ENCODE data around the gene SAMSN1. TPM values are rescaled to one million over a fixed set of nuclear protein-coding genes. Genes with fewer than 3 reads are reported as not detected.

Gene SAMSN1
- total RNA-seq, 1 donor from 2014 or later: 1.2 TPM

DNA sequence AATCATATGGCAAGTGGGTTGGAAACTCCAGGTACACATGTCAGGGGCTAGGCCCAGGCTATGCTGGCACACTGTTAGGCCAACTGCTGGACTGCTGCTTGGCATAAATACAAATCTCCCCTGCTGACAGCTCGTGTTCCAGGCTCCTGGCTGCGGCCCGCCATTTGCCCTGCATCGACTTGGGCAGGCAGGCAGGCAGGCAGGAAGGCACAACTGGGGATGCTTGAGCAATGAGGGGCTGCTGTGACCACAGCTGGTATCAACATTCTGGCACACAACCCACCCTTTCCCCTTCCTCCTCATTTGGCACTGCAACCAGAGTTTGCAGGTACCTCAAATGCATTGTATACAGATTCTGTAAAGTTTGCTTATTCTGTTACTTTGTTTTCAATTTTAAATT is 53.2 kb downstream of the SAMSN1 start:
- H3K4me2 ChIP-seq: no peak overlapping the region
- H3K27me3 Mint-ChIP-seq (ENCODE audit: insufficient read depth, low read depth): no peaks in the 10 kb centered on the region

GRCh38 chr21:14491269-14491681 is 54.8 kb downstream of the SAMSN1 start:
- Histone ChIP-seq H3K27me3 (no peaks in the 10 kb centered on the region), H2AFZ (replicated peaks) (no peak overlapping the region), H3K4me1 (no peaks in the 10 kb centered on the region), H3K27ac (no peak overlapping the region), H3K4me3 (no peak overlapping the region), H4K20me1 (ENCODE audit: low read depth) (no peaks in the 10 kb centered on the region), H3K36me3 (no peaks in the 10 kb centered on the region), H3K9me3 (ENCODE audit: low read depth) (no peaks in the 10 kb centered on the region), H3F3A (ENCODE audit: low read depth) (no peaks in the 10 kb centered on the region), H3K79me2 (ENCODE audit: low read depth) (no peaks in the 10 kb centered on the region), H3K4me2 (no peak overlapping the region), H3K9ac (no peak overlapping the region)
- TF ChIP-seq EZH2 (IDR thresholded peaks at IDR 0.05) (no peak), EZH2phosphoT487 (IDR thresholded peaks at IDR 0.05) (no peak)
- TF ChIP-seq, protein P1, sequence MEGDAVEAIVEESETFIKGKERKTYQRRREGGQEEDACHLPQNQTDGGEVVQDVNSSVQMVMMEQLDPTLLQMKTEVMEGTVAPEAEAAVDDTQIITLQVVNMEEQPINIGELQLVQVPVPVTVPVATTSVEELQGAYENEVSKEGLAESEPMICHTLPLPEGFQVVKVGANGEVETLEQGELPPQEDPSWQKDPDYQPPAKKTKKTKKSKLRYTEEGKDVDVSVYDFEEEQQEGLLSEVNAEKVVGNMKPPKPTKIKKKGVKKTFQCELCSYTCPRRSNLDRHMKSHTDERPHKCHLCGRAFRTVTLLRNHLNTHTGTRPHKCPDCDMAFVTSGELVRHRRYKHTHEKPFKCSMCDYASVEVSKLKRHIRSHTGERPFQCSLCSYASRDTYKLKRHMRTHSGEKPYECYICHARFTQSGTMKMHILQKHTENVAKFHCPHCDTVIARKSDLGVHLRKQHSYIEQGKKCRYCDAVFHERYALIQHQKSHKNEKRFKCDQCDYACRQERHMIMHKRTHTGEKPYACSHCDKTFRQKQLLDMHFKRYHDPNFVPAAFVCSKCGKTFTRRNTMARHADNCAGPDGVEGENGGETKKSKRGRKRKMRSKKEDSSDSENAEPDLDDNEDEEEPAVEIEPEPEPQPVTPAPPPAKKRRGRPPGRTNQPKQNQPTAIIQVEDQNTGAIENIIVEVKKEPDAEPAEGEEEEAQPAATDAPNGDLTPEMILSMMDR (IDR thresholded peaks at IDR 0.05): no peak
- Mint-ChIP-seq H3K4me1 (no peaks in the 10 kb centered on the region), H3K36me3 (no peaks in the 10 kb centered on the region), H3K4me3 (no peak overlapping the region), H3K27me3 (ENCODE audit: insufficient read depth, low read depth) (no peaks in the 10 kb centered on the region), H3K9me3 (no peaks in the 10 kb centered on the region), H3K27ac (no peak overlapping the region)
- no peak for DNase-seq (ENCODE audit: low spot score)

More for the DNA sequence above, 53.2 kb downstream of the SAMSN1 start:
- no peaks in the 10 kb centered on the region for H4K20me1 ChIP-seq (ENCODE audit: low read depth)
- no peaks in the 10 kb centered on the region for H3K27me3 ChIP-seq
- no peaks in the 10 kb centered on the region for H3K36me3 Mint-ChIP-seq
- no peaks in the 10 kb centered on the region for H3K79me2 ChIP-seq (ENCODE audit: low read depth)
- H3F3A ChIP-seq (ENCODE audit: low read depth): no peaks in the 10 kb centered on the region
- H3K9ac ChIP-seq: no peak overlapping the region
- no peak overlapping the region for H3K27ac ChIP-seq
- no peak for TF ChIP-seq EZH2phosphoT487 (IDR thresholded peaks at IDR 0.05)
- TF ChIP-seq EZH2 (IDR thresholded peaks at IDR 0.05): no peak
- TF ChIP-seq, protein P1 (IDR thresholded peaks at IDR 0.05): no peak
- H3K4me1 Mint-ChIP-seq: no peaks in the 10 kb centered on the region
- H3K4me3 Mint-ChIP-seq: no peak overlapping the region
- no peaks in the 10 kb centered on the region for H3K36me3 ChIP-seq
- H2AFZ ChIP-seq (replicated peaks): no peak overlapping the region
- H3K27ac Mint-ChIP-seq: no peak overlapping the region
- no peaks in the 10 kb centered on the region for H3K4me1 ChIP-seq
- H3K9me3 ChIP-seq (ENCODE audit: low read depth): no peaks in the 10 kb centered on the region
- H3K9me3 Mint-ChIP-seq: no peaks in the 10 kb centered on the region
- no peak for DNase-seq (ENCODE audit: low spot score)
- no peak overlapping the region for H3K4me3 ChIP-seq

GRCh38 chr21:14488672-14489204 is 57.4 kb downstream of the SAMSN1 start:
- H3K9me3 Mint-ChIP-seq: no peaks in the 10 kb centered on the region
- H3K27ac ChIP-seq: no peak overlapping the region
- DNase-seq (ENCODE audit: low spot score): no peak
- H3K27ac Mint-ChIP-seq: no peak overlapping the region
- no peaks in the 10 kb centered on the region for H4K20me1 ChIP-seq (ENCODE audit: low read depth)
- no peak overlapping the region for H3K4me3 Mint-ChIP-seq
- H2AFZ ChIP-seq (replicated peaks): no peak overlapping the region
- H3K36me3 Mint-ChIP-seq: no peaks in the 10 kb centered on the region
- no peaks in the 10 kb centered on the region for H3K4me1 ChIP-seq
- TF ChIP-seq, protein P1 (IDR thresholded peaks at IDR 0.05): no peak
- no peak for TF ChIP-seq EZH2phosphoT487 (IDR thresholded peaks at IDR 0.05)
- no peak for TF ChIP-seq EZH2 (IDR thresholded peaks at IDR 0.05)
- no peaks in the 10 kb centered on the region for H3K36me3 ChIP-seq
- no peaks in the 10 kb centered on the region for H3K79me2 ChIP-seq (ENCODE audit: low read depth)
- no peaks in the 10 kb centered on the region for H3K27me3 ChIP-seq
- no peaks in the 10 kb centered on the region for H3F3A ChIP-seq (ENCODE audit: low read depth)
- H3K27me3 Mint-ChIP-seq (ENCODE audit: insufficient read depth, low read depth): no peaks in the 10 kb centered on the region
- no peak overlapping the region for H3K4me2 ChIP-seq
- H3K4me3 ChIP-seq: no peak overlapping the region
- H3K9ac ChIP-seq: no peak overlapping the region
- no peaks in the 10 kb centered on the region for H3K9me3 ChIP-seq (ENCODE audit: low read depth)
- H3K4me1 Mint-ChIP-seq: no peaks in the 10 kb centered on the region
